Nucleus accumbens (tissue), 56 donors: ENCODE results near the gene ALOX5AP.

Source experiments
- DNase-seq, 56 donors: peaks; one replicate each; lab custom pipeline; 2025; lab: John Stamatoyannopoulos, UW

ALOX5AP gene

DNA sequence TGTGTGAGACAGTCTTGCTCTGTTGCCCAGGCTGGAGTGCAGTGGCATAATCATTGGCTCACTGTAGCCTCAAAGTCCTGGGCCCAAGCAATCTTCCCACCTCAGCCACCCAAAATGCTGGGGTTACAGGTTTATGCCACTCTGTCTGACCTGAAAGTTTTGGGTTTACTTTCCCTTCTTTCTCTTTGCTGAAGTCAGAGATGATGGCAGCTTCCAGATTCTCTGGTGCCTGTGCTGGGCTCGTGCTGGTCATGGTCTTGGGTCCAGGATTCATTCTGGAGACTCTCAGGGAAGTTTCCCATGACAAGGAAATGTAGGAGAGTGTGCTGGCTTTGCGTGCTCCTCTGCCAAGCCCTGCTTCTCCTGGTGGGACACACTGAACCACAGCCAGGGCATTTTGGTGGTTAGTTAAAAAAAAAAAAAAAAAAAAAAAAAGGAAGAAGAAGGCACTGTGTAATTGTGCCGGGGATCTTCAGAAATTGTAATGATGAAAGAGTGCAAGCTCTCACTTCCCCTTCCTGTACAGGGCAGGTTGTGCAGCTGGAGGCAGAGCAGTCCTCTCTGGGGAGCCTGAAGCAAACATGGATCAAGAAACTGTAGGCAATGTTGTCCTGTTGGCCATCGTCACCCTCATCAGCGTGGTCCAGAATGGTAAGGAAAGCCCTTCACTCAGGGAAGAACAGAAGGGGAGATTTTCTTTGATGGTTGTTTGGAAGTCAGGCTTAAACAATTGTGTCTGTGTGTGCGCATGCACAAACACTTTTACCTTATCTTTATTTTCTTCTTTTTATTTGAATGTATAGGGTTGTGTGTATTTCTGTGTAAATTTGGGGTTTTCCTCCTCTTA lies at the start of gene ALOX5AP:
Gene ALOX5AP, plus strand, starts transcription at position 519 of the 847 bp plus-strand sequence. Its CDS starts 63 bp downstream, at position 582.
- DNase-seq = no peak

DNA sequence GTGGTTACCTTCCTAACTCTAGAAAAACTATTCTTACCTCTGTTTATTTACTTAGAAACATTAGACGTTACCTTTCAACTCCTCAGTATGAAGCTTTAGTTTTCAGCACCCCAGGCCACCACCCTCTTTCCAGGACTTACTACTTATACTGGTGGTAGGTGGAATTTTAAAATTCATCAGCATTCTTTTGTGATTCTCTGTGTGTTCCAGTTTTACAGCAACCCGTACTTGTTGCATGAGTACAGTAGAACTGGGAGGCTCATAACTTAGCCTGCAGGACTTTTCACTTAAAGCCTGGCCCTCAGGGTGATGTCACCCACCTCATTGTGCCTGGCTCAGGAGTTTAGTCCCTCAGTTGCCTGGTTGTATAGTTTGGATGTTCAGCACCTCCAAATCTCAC lies 49.4 kb upstream of the ALOX5AP start:
- DNase-seq = no peak

DNA sequence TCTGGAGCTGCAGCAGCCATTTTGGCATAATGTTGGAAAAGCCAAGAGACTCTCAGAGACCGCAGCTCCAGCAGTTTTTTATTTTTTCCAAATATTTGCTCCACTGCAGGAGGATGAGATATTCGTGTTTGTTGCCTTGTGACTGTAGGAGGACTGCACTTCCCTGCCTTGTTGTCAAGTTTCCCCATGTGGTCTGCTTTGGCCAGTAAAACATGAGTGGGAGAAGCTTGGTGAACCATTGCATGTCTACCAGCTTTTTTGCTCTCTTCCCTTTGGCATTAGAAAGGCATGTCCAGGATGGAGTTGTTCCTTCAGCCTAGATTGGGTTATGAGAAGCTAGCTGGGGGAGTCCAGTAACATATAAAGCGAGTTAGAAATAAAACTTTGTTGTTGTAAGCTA lies 47.7 kb upstream of the ALOX5AP start:
- DNase-seq = no peak

DNA sequence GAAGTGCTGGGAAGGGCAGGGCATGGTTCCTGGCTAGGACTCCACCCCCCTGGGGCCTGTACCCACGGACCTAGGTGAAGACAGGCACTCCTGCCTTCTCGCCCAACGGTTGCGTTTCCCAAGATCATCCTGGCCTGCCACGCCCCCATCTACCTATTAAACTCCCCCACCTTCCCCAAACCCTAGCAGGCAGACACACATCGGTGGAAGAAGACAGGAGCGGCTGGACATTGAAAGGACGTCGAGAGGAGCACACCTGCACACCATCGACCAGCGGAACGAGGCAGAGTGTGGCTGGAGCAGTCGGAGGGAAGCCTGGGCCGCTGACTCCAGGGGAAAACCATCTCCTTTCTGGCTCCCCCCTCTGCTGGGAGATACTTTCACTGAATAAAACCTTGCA lies 45.6 kb upstream of the ALOX5AP start:
- no peak for DNase-seq

DNA sequence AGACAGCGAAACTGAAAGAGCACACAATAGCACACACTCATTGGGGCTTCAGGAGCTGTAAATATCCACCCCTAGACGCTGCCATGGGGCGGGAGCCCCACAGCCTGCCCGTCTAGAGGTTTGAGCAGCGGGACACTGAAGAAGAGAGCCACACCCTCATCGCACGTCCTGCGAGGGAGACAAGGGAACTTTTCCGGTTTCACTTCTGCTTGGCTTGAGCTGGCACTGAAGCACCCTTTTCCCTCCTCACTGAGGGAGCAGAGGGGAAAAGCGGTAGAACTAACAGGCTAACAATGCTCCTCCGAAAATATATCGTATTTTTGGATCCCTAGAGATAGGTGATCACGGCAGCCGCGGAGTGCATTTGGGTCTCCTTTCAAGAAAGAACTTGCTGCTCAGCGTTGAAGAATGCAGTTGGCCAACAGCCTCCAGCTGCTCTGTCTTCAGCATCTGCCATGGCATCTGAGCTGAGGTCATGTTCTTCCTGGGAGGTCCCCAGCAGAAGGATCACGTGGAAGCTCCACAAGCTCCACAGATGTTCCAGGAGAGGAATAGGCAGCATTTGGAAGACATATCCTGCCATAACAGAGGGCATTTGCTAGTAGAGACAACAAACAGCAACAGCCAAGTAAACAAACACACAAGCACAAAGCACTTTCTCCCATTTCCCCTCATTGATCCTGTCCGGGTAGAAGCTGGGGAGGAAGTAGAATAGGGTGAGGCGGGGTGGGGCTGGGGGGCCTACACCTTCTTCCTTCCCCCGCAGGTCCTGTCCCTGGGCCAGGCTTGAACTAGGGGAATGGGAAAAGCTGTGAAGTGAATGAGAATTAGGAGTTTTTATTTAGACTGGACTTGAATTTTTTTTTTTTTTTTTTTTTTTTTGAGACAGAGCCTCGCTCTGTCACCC lies 44.8 kb upstream of the ALOX5AP start:
- peak in 10 of 56 donors; percentile 3 to 49 (median 22) for DNase-seq

DNA sequence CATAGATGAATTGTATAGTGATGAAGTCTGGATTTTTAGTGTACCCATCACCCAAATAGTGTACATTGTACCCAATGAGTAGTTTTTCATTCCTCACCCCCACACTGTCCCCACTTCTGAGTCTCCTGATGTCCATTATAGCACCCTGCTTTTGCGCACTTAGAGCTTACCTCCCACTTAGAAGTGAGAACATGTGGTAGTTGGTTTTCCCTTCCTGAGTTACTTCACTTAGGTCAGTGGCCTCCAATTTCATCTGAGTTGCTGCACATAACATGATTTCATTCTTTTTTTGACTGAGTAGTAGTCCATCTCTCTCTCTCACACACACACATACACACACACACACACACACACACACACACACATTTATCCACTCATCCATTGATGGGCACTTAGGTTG lies 43.2 kb upstream of the ALOX5AP start:
- DNase-seq = no peak

DNA sequence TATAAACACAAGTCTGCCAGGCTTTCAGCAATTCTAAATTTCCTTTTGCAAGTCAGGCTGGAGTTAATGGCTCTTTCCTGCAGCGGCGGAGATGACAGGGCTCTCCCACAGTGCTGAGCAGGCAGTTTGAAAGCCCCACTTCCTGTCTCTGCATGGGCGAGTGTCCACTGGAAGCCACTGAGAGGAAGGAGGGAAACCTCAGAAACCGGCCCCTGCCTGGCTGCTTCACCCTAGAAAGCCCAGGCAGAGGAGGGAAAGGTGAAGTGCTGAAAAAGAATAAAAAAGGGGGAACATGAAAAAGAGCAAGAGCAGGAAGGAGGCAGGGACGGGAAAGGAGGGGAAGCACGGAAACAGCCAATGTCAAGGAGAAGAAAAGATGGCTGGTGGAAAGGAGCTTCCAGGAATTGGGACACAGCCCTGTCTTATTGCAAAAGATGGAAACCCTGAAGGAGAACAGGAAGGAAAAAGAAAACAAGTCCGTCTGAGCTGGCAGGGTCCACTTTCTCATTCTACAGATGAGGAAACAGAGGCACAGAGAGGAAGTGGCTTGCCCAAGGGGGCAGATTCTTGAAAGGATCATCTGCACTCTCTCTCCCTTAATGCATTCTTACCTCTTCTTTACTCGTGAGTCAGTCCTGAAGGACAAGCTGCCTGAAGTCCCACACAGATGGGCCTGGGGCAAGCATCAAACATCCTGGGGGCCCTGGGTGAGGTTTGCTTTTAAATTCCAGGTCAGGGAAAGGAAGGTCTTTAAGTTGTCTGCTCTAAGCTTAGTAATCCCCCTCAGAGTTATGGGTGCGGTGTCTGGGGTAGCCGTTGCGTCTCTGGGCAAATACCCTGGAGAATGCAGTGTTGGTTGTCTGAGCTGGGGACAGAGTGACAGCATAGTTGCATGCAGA lies 38.8 kb upstream of the ALOX5AP start:
- peak in 19 of 56 donors; percentile 5 to 56 (median 21) for DNase-seq

DNA sequence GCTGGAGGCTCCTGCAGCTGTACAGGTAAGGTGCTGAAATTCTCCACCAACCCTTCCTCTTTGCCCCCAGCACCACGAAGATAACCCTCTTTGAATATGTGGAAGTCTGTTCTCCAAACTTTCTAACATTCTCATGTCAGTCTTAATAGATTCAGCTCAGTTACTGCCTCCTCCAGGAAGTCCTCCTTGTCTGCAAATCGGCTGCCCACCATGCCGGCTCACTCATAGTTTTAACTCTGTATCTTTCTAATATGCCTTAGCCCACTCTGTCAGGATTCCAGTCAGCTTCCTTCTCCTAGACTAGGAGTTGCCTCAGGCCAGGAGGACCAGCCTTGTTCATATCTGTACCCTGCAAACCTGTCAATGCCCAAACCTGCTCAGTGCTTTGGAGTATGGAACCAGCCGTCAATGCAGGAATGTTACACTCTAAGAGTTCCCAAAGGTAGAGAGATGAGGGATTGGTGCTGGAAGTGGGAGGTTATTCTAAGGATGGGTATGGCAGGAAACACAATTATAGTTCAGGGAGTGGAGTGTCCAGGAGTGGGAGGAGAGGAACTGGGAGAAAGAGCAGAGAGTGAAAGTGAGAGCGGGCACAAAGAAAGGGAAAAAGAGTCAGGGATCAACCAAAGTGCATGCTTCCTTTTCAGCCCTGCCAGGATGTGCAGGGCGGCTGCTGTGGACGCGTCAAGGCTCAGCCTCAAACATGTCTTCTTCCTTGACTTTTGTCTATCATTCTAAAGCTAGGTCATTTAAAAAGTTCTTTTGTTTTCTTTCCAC lies 38.0 kb upstream of the ALOX5AP start:
- DNase-seq = no peak

DNA sequence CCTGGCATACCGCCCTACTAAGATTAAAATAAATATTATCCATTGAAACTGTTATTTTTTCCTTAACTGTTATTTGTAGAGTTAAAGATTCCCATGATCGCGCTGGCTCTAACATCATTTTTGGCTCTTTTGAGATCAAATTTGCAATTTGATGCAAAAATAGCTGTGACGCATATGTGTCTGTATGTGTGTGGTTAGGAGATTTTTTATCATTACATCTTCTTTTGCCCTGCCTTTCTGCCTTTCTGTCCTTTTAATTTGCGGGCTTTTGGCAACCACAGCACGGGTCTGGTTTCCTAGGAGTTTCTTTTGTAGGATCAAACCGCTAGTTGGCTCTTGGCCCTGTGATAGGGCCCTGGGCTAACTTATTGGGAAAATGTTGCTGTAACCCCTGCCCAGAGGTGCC lies 37.3 kb upstream of the ALOX5AP start:
- no peak for DNase-seq

DNA sequence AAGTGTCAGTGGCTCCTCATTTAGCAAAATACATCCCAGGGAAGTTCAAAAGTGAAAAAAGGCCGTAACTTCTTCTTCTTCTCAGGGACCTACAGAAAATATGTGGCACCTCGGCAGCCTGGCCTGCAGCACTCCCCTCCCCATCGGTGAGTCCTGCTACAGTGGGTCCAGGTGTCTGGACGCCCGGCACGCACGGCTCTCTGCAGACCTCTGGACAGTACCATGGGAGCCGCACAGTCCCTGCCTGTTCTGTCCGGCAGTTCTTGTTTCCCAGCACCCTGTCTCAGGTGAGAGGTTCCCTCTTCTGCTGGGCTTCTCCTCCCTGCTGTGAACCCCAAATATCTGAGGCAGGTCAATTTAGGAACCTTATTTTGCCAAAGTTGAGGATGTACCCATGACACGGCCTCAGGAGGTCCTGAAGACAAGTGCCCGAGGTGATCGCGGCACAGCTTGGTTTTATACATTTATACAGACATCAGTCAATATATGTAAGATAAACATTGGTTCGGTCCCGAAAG lies 36.8 kb upstream of the ALOX5AP start:
- DNase-seq = no peak

DNA sequence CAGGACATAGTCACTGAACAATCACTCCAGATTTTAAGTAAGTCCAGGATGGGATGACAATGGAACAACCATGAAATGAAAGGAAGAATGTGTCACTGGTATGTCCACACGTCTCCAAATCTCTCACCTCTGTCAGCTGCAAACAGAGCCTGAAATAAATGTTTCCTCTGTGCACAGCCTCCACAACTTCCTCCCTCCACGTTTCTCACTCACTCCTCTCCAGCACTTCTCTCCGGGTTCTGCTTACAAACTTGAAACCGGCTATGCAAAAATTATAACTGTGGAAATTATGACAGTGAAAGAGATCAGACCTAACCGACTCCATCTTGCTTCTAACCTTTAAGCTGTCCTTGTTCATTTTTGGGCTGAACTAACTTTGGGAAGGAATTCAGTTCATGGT lies 35.0 kb upstream of the ALOX5AP start:
- no peak for DNase-seq

DNA sequence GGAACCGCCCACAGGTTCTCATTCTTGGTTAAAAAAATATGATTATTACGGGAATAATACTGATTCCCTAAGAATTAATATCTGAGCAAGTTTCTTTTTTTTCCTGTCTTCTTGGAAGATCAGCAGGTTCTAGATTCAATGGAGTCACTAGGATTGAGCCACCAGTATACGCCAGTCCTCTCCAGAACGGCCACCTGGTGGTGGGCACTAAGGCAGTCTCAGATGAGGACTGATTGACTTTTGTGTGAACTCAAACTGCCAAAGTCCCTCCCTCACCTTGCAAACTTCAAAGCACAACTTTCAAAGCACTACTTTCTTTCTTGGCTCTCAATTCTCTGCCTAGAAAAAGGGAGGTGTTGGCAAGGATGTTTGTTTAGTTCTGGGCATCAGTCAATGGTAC lies 33.3 kb upstream of the ALOX5AP start:
- DNase-seq = no peak

DNA sequence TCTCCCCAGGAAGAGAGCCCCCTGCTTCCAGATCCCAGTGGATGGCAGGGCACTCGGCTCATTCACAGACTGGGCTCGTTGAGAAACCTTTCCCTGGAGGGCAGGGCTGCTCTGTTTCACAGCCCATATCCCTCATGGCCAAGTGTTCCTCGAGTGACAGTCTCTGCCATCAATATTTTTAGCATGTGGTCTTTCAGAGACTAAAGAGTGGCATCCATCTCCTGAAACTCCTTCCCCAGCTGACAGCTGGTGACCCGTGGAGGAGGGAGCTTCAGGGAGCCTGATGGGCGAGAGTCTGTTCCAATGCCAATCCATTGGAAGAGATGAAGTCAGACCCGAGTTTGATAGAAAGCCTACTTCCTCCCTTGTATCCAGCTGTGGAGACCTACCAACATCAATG lies 30.7 kb upstream of the ALOX5AP start:
- no peak for DNase-seq

DNA sequence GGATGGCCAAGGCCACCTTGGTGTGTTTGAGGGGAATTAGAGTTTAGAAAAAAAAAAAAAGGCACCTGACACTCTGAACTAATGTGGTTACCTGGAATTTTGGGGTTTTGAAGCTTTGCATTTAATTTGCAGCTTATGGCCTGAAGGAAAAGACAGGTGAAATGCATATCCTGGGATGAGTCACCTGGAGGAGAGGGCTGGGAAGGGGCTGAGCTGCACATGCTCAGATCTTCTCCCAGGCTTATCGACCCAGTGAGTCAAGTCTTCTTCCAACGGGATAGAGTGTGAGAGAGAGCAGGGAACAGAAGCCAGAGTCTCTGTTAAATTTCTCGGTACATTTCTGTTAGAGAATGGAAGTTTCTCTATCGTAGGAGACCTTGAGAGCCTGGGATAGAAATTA lies 29.7 kb upstream of the ALOX5AP start:
- DNase-seq = no peak

DNA sequence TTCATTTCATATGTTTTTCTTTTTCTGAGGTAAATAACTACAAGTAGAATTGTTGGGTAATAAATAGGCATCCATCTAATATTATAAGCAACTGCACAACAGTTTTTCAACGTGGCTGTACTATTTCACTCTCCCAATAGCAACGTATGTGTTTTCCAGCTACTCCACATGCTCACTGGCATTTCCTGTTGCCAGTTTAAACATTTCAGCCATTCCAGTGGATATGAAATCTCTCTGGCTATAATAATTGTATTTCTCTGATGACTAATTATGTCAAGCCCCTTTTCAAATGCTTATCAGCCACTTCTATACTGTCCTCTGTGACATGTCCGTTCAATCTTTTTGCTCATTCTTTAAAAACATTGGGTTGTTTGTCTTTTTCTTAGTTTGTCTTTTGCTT lies 26.8 kb upstream of the ALOX5AP start:
- DNase-seq = no peak

DNA sequence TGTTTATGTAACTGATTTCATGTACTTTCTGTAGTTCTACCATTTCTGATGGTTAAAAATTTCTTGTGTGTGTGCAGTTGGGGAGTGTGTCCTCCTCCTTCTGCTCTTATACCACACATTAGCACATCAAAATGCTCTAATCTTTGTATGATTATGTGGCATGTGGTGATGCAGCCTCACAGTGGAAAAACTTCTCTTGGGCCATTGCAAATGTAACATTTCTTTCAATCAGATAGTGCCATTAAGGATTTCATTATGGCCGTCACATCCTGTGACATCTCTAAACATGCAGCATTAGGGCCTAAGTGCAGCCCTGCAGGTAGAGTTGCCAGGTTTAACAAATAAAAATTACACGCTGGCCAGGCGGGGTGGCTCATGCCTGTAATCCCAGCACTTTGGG lies 24.9 kb upstream of the ALOX5AP start:
- DNase-seq = no peak

DNA sequence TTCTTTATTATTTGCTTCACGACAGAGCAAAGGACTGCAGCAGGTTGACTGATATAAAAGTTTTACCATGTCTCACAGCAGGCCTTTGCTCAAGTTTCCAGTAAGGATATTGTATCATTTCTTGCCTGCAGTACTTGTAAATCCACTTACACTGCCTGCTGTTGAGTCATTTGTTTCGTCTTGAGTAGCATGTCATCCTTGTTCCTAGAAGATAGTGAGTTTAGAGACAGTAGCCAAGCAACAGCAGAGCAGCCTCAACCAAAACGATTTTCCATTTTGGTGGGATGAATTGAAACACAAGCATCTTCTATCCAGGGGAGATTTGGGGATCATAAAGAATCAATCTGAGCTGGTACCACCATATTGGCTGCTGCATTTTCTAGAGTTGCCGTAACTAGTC lies 24.0 kb upstream of the ALOX5AP start:
- no peak for DNase-seq

DNA sequence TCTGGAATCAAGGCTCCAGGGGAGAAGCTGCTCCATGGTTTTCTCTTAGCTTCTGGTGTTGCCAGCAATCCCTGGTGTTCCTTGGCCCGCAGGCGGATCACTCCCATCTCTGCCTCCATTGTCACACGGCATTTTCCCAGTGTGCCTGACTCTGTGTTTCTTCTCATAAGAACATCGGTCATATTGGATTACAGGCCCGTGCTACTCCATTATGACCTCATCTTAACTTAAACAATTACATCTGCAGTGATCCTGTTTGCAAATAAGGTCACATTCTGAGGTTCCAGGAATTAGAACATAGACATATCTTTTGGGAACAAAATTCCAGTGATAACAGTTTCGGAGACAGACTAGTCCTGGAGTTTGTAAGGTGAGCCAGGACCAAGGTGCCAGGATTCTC lies 23.5 kb upstream of the ALOX5AP start:
- DNase-seq = no peak
